ENCODE results near the gene NPAS2. TPM values are rescaled to one million over a fixed set of nuclear protein-coding genes. Genes with fewer than 3 reads are reported as not detected.

NPAS2 gene
- polyA plus RNA-seq, 1 experiment: 13.5 TPM

GRCh38 chr2:100778637-100779450 lies 41.1 kb upstream of the NPAS2 start:
- ChIA-PET CTCF (no interaction called here), POLR2A (no interaction called here)

GRCh38 chr2:100779908-100780202 lies 40.1 kb upstream of the NPAS2 start:
- CTCF ChIA-PET: no interaction called here
- TF ChIP-seq, protein P1, sequence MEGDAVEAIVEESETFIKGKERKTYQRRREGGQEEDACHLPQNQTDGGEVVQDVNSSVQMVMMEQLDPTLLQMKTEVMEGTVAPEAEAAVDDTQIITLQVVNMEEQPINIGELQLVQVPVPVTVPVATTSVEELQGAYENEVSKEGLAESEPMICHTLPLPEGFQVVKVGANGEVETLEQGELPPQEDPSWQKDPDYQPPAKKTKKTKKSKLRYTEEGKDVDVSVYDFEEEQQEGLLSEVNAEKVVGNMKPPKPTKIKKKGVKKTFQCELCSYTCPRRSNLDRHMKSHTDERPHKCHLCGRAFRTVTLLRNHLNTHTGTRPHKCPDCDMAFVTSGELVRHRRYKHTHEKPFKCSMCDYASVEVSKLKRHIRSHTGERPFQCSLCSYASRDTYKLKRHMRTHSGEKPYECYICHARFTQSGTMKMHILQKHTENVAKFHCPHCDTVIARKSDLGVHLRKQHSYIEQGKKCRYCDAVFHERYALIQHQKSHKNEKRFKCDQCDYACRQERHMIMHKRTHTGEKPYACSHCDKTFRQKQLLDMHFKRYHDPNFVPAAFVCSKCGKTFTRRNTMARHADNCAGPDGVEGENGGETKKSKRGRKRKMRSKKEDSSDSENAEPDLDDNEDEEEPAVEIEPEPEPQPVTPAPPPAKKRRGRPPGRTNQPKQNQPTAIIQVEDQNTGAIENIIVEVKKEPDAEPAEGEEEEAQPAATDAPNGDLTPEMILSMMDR (IDR thresholded peaks at IDR 0.05; ENCODE audit: low read depth, low read length): no peak
- no peaks in the 10 kb centered on the region; the same call in 1 of the 2 replicates for H3K9me3 ChIP-seq (ENCODE audit: control insufficient read depth, insufficient read depth, low read length)
- H3K27me3 ChIP-seq (ENCODE audit: control insufficient read depth, insufficient read depth, low read length): no peaks in the 10 kb centered on the region
- H3K27ac ChIP-seq (ENCODE audit: low read depth, low read length): no peak overlapping the region
- POLR2A ChIA-PET: no interaction called here
- H3K4me3 ChIP-seq (ENCODE audit: low read depth, low read length): no peak overlapping the region
- no peak for DNase-seq (ENCODE audit: low read depth, low spot score)

More at GRCh38 chr2:100778637-100779450, 41.1 kb upstream of the NPAS2 start:
- Histone ChIP-seq H3K27me3 (ENCODE audit: control insufficient read depth, insufficient read depth, low read length) (no peaks in the 10 kb centered on the region), H3K4me3 (ENCODE audit: low read depth, low read length) (no peak overlapping the region), H3K27ac (ENCODE audit: low read depth, low read length) (no peak overlapping the region), H3K9me3 (ENCODE audit: control insufficient read depth, insufficient read depth, low read length) (no peaks in the 10 kb centered on the region; the same call in 1 of the 2 replicates)
- no peak for DNase-seq (ENCODE audit: low read depth, low spot score)
- TF ChIP-seq, protein P1 (IDR thresholded peaks at IDR 0.05; ENCODE audit: low read depth, low read length): no peak

GRCh38 chr2:100780203-100781008 lies 39.5 kb upstream of the NPAS2 start:
- POLR2A ChIA-PET: no interaction called here
- CTCF ChIA-PET: no interaction called here
- H3K9me3 ChIP-seq (ENCODE audit: control insufficient read depth, insufficient read depth, low read length): no peaks in the 10 kb centered on the region; the same call in 1 of the 2 replicates
- H3K4me3 ChIP-seq (ENCODE audit: low read depth, low read length): no peak overlapping the region
- H3K27ac ChIP-seq (ENCODE audit: low read depth, low read length): peak overlapping the region; percentile 39
- no peak for DNase-seq (ENCODE audit: low read depth, low spot score)
- TF ChIP-seq, protein P1 (IDR thresholded peaks at IDR 0.05; ENCODE audit: low read depth, low read length): no peak
- H3K27me3 ChIP-seq (ENCODE audit: control insufficient read depth, insufficient read depth, low read length): no peaks in the 10 kb centered on the region

DNA sequence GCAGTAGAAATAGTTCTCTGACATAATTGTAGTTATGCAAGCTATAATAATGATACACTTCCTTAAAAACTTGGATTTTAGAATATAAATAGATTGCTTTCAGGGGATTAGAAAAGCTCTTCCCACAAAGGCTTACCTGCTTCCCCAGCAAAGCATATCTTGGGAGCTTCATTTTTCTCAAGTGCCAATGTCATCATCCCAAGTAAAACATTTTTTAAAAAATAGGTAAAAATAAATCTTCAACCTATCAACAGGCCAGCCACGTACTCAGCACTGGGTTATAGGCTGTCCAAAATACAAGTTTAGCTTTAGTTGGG lies 39.0 kb upstream of the NPAS2 start:
- no peaks in the 10 kb centered on the region for H3K27me3 ChIP-seq (ENCODE audit: control insufficient read depth, insufficient read depth, low read length)
- no peak overlapping the region for H3K4me3 ChIP-seq (ENCODE audit: low read depth, low read length)
- CTCF ChIA-PET: no interaction called here
- no peak overlapping the region for H3K27ac ChIP-seq (ENCODE audit: low read depth, low read length)
- H3K9me3 ChIP-seq (ENCODE audit: control insufficient read depth, insufficient read depth, low read length): no peaks in the 10 kb centered on the region; the same call in 1 of the 2 replicates
- TF ChIP-seq, protein P1 (IDR thresholded peaks at IDR 0.05; ENCODE audit: low read depth, low read length): no peak
- POLR2A ChIA-PET: no interaction called here
- DNase-seq (ENCODE audit: low read depth, low spot score): no peak

Data from AG04450 (cell line).